Breast epithelium (tissue), 3 donors: Measurements from ENCODE around the gene CXCL3.

Source experiments
- POLR2A ChIP-seq: fragments of 450-650 bp; IDR thresholded peaks from one replicate; pipeline ENCODE4 v1.6.1; 2016; ENCODE audit warnings: antibody characterized with exemption, mild to moderate bottlenecking, moderate library complexity
- TF ChIP-seq, protein P1 (sequence below), 3 donors: fragments of 450-650 bp; IDR thresholded peaks; one replicate each; pipeline ENCODE4 v1.5.1; 2016 to 2017; ENCODE audit warnings: antibody characterized with exemption in 3 of 3, mild to moderate bottlenecking in 3 of 3, moderate library complexity in 3 of 3

DNA sequence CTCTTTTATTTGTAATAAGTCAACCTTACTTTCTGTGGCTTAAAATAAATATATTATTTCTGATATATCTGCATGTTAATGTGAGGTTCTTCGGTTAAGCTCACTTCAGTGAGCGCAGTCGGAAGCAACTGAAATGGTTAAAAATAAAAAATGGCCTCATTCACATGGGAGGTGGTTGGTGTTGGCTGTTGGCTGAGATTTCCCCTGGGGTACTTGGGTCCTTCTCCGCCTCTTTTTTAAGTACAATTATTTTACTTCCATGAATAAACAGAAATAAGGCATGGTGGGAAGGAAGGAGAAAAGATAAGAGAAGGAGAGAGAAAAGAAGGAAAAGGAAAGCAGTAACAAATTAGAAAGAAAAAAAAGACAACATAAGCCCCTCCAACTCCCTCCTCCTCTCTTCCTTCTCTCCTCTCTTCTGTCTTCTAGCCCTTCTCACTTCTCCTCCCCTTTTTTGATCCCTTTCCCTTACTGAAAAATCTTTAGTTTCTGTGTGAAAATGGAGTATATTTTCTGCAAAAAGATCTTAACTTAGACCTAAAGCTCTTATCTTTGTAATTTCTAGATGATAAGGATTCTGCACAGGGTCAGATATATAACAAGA, 19.7 kb upstream of the CXCL3 start:
- TF ChIP-seq, protein P1, sequence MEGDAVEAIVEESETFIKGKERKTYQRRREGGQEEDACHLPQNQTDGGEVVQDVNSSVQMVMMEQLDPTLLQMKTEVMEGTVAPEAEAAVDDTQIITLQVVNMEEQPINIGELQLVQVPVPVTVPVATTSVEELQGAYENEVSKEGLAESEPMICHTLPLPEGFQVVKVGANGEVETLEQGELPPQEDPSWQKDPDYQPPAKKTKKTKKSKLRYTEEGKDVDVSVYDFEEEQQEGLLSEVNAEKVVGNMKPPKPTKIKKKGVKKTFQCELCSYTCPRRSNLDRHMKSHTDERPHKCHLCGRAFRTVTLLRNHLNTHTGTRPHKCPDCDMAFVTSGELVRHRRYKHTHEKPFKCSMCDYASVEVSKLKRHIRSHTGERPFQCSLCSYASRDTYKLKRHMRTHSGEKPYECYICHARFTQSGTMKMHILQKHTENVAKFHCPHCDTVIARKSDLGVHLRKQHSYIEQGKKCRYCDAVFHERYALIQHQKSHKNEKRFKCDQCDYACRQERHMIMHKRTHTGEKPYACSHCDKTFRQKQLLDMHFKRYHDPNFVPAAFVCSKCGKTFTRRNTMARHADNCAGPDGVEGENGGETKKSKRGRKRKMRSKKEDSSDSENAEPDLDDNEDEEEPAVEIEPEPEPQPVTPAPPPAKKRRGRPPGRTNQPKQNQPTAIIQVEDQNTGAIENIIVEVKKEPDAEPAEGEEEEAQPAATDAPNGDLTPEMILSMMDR (IDR thresholded peaks at IDR 0.05) = no peak
- TF ChIP-seq POLR2A = no peak
